HG03066 (cell line): ENCODE data around the gene SMC4.
"Not testable (repeated sequence)": the region's sequence is repeated elsewhere in the genome, so short reads cannot be mapped to it uniquely, and the experiment has no call there.

Source experiments
- ATAC-seq: cut with Tn5 transposase; IDR thresholded peaks from one replicate; pipeline ENCODE4 v1.9.1; 2021; ENCODE audit warnings: low read depth; ENCODE audit not compliant: unreplicated experiment

Gene SMC4

DNA sequence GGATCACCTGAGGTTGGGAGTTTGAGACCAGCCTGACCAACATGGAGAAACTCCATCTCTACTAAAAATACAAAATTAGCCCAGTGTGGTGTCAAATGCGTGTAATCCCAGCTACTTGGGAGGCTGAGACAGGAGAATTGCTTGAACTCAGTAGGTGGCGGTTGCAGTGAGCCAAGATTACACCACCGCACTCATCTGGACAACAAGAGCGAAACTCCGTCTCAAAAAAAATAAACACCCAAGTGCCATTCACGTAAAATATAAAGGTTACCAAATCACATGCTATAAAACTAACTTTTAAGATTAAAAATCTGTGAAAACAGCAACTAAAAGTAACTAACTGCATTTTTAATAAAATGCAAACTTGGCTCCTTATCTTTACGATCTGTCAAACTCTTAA lies 41.2 kb downstream of the SMC4 start:
- no peak for ATAC-seq

DNA sequence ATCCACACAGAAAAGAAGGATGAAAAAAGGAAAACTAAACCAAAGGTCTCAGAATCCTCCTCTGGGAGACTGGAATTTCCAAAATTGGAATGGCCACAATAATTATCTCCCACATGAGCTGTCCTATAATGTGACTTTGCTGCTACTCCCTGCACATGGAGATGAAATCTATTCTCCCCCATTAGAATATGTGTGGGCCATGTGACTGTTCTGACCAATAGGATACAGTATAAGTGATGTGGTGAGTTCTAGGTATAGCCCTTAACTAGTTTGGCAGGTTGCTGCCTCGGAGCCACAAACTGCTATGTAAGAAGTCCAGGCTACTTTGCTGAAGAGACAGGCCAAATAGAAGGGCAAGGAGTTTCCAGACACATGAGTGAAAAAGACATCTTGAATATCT lies 45.0 kb downstream of the SMC4 start:
- no peak for ATAC-seq

DNA sequence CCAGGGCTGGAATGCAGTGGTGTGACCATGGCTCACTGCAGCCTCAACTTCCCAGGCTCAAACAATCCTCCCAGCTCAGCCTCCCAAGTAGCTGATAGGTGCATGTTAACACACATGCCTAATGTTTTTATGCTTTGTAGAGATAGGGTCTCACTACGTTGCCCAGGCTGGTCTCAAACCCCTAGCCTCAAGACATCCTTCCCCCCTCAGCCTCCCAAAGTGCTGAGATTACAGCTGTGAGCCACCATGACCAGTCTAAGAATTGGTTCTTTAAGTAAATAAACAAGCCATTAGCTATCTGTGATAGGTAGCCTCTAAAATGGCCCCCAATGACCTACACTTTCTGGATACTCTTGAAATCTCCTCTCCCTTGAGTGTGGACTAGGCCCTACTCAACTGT lies 46.4 kb downstream of the SMC4 start:
- ATAC-seq: no peak

DNA sequence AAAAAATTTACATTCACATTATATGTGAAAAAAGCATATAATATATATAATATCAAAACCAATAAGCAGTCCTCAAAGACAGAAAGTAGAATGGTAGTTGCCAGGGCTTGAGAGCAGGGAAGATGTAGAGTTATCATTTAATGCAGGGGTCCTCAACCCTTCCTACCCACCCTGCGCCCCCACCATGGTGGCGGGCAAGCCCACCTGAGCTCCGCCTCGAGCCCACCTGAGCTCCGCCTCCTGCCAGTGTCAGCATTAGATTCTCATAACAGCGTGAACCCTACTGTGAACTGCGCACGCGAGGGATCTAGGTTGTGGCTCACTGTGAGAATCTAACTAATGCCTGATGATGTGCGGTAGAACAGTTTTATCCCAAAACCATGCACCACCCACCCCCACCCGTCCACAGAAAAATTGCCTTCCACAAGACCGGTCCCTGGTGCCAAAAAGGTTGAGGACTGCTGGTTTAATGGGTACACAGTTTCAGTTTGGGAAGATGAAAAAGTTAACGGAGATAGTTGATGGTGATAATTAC lies 47.1 kb downstream of the SMC4 start:
- ATAC-seq: no peak

DNA sequence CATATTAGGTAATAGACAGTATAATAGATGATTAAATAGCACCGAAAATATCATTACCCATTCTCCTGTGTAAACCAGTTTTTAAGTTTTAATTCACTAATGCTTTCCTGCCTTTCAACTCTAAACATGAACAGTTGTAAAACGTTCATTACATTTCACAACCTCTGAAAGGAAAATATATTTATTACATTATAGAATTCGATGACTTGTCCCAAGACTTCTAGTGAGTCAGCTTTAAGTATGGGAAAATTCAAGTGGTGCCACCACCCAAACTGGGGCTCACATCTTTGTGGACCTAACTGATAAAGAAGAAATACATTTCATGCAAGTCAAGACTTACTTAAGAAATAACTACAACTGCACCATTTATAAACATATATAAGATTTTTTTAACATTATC lies 48.1 kb downstream of the SMC4 start:
- ATAC-seq: no peak

DNA sequence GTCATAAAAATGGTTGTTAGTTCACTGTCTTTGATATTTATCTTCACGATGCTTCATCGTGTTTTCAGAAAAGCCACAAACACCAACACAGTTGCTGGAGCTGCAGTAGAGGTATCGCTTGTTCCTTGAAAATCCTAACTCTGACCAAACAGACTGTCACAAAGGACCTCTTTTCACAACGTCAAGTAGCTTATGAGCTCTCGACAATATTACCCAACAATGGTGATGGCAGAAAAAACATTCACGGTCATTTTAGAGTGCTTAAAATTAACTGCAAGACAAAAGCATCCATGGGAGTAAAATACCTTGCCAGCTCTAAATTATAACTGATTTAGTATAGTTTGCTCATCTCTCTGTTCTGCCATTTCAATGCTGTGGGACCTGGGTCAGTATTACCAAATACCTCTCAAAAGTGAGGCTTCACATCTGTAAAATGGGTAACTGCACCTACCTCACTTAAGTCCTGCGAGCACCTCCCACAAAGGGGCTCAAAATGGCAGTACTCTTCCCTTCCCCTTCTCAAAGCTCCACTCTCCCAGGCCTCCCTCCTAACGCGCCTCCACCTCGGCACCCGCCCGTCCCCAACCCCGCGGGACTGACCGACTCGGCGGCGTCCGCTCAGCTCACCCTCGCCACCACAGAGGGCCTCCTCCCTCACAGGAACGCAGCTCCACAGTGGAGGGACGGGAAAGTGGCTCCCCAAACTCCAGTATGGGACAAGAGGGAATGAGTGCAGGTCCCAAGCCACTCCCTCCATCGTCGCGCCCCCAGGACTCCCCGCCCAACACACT lies 49.6 kb downstream of the SMC4 start:
- peak; percentile 33 for ATAC-seq

DNA sequence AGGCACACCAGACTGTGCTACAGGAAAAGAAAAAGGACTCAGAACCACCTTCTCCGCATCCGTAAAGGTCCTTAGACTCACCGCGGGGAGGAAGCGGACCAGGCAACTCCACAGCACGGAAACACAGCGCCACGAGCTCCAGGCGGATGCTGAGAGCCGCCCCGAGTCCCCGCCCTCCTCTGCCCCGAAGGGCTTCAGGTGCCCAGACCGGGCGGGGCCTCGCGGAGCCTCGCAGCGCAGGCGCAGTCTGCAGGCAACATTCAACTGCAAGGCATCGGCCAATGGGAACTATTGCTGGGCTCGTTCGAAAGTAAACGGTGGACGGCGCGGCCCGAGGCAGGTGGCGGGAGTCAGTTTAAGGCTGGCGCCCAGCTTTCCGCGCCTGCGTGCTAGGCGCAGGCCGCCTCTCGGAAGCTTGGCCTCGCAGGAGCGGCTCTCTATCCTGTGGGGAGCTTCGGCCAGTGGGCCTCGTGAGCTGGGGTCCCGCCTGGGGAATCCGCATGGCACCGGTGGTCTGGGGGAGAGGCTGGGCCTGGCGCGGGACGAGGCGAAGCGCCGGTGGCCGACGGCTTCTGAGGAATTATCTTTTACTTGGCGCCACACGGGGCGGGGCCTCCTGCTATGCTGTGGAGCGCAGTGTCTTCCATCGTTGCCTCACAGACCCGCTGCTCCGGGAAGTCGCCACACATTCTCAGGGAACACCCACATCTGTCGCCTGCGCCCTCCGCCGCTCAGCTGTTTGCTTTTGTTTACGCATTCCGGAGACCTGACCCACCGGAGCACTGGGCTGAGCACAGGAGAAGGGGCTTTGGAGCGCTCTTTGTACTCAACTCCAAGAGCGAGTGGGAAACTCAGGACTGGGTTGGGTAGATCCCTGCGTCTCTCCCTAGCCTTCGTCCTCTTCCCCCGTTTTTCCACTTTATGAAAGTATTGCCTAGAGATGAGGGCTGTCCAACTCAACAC lies 50.5 kb downstream of the SMC4 start, which contains the start of gene TRIM59:
Gene TRIM59, minus strand, starts transcription at position 151 of the 963 bp plus-strand sequence. CDS start 10,603 bp downstream, outside the sequence.
- ATAC-seq: peak; percentile 89

DNA sequence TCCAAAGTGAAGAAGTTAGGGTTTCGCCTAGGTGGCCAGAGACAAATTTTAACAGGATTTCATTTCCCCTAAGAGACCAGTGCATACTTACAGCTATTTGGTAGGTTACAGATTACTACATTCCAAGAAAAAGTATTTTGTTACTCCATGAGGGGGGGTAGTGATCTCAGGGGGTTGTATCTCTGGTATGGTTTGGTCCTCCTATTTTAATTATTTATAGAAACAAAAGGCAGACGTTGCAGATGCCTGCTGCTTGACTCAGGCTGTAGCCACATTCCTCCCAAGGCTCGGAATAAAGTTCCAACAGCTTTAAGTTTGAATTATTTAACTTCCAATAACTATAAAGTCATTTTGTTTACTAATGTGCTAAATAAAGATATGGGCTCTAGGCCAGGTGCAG lies 51.4 kb downstream of the SMC4 start:
- ATAC-seq: no peak

DNA sequence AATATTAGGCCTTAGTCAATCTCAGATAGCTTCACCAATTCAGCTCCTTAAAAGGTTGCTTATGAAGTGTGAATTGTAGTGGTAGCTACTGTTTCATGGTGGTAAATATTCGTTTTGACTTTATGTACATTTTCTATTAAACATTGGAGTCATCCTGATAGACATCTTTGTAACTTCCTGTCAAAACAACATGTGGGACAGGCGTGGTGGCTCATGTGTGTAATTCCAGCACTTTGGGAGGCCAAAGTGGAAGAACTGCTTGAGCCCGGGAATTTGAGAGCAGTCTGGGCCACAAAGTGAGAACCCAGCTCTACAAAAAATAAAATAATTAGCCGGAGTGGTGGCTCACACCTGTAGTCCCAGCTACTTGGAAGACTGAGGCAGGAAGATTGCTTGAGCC lies 52.2 kb downstream of the SMC4 start:
- no peak for ATAC-seq

DNA sequence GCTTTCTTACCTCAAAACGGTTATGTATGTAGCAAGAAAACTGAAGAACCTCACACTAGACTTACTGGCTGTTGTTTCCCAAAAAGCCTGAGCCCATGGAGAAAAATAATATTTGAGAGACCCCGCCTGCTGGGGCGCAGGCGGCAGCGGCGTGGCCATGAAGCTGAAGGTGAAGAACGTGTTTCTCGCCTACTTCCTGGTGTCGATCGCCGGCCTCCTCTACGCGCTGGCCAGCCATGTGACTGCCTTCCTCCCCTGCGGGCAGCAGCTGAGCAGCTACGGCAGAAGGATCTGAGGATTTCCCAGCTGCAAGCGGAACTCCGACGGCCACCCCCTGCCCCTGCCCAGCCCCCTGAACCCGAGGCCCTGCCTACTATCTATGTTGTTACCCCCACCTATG lies 52.8 kb downstream of the SMC4 start:
- not testable (repeated sequence) for ATAC-seq

DNA sequence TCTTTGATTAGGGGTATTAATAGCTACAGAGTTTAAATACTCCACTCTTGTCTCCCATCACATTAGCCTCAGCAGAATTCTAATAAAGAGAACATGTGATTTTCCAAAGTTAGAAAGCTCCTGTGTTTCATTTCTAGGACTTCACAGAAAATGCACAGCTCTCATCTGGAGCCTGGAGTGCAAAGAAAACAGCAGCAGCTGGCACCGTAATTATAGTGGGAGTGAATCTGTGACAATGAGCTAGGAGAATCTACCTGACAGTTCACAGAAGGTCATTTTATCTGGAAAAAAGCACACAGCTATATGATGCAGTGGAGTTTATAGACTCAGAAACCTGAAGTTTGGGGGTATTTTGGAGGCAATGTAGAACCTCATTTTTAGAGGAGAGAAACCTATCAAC lies 55.5 kb downstream of the SMC4 start:
- no peak for ATAC-seq

DNA sequence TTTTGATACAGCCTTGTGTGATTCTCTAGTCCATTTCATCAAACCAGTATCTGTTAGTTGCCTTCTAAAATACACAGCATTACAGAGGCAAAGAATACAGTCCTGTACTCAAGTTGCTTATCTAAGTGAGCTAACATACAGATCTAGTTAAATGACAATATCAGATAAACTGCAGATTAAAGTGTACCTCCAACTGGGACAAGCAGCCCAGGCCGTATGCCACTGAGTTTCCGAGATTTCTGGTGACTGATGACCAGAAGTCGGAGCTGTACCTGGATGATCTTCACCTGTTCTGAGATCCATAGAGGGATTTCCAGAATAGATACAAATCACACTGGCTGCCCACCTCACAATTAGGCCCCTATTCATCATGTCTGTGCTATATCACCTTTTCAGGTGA lies 56.4 kb downstream of the SMC4 start:
- no peak for ATAC-seq

DNA sequence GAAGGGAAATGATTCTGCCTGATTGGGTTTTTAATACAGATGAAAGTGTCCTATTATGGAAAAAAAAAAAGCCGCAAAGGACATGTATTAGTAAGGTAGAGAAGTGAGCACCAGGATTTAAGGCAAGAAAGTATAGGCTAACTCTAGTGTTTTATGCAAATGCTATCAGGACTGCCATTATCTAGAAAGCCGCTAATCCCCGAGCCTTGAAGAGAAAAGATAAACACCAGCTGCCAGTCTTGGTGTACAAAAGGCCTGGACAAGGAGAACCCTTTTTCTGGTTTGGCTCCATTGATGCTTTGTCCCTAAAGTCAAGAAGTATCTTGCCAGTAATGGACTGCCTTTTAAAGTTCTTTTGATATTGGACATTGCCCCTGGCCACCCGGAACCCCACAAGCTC lies 58.7 kb downstream of the SMC4 start:
- no peak for ATAC-seq

DNA sequence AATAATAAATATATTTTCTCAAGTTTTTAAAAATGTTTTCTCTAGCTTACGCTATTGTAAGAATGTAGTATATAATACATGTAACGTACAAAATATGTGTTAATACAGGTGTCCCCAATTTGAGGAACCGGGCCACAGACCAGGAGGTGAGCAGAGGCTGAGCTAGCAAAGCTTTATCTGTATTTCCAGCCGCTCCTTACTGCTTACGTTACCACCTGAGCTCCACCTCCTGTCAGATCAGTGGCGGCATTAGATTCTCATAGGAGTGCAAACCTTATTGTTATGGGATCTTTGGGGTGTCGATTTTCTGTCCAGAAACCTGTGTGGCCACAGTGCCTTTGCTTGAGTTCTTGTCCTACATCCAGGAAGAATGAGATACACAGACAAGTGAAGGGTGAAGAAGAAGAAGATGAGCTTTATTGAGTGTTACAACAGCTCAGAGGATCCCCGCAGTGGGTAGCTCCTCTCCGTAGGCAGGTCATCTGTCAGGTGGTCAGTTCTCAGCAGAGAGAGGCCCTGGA lies 60.1 kb downstream of the SMC4 start:
- no peak for ATAC-seq

DNA sequence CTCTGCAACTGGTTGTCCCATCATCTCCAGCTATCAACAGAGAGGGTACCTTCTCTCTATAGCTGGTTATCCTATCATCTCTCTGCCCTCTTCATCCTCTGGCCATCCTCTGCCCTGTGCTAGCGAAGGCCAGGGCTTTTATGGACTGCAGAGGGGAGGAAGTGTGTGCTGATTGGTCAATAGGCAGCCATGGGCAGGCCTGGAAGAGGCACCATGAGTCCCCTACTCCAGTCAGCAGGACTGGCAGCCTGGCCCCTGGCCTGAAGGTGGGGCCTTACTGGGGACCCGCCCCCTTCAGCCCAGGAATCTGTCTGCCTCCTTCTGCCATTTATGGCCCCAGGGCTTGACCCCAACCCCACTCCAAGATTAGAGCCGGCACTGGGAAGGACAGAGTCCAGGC lies 60.6 kb downstream of the SMC4 start:
- ATAC-seq: no peak

DNA sequence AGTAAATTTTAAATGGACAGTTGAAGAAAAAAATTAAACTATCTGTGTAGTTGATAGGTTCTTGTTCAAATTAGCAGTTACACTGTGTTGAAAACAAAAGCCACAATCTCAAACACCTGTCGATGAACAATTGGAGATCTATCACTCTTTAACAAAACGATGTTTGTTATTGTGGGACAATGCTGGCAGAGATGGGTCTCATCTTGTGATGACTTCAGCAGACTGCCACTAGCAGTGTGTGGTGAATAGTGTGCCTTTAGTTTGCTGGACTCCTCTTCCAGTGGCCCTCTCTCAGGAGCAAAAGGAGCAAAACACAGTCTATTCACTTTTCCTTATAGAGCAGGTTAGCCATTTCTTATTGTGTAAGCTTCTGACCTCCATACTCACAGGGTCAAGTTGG lies 64.9 kb downstream of the SMC4 start:
- no peak for ATAC-seq

DNA sequence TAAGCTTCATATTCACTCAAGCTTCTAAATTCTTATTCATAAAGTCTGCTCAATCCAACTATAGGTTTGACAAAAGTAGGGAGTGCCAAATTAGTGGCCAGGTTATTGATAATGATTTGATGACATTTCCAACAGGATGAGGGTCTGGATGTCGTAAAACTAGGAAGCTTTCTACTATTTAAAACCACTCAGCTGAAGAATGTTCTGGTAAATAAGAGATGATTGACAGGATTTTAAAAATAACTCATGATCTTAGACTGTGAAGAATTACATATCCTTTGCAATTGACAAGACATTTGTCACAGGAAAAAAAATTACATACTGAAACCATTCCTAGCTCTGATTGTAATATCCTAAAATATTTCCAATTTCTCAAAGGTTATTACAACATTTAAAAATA lies 65.5 kb downstream of the SMC4 start:
- no peak for ATAC-seq

DNA sequence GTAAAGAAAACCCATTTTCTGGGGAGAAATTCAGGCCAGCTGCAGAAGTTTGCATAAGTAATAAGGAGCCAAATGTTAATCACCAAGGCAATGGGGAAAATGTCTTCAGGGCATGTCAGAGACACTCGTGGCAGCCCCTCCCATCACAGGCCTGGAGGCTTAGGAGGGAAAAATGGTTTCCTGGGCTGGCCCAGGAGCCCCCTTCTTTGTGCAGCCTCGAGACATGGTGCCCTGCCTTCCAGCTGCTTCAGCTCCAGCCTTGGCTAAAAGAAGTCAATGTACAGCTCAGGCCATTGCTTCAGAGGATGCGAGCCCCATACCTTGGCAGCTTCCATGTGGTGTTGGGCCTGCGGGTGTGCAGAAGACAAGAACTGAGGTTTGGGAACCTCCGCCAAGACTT lies 70.7 kb downstream of the SMC4 start:
- no peak for ATAC-seq

DNA sequence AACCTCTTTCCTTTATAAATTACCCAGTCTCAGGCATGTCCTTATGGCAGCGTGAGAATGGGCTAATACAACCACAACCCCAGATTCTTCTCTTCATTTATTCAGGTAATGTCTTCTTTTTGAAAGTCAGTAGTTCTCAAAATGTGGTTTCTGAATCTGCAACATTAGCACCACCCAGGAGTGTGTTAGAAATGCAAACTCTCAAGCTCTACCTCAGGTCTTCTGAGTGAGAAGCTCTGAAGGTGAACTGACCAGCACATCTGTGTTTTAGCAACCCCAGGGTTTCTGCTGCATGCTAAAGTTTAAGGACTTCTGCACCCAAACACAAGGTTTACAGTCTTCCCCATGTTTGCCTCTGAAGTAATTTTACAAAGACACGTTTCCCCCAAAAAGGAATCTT lies 72.4 kb downstream of the SMC4 start:
- ATAC-seq: no peak

DNA sequence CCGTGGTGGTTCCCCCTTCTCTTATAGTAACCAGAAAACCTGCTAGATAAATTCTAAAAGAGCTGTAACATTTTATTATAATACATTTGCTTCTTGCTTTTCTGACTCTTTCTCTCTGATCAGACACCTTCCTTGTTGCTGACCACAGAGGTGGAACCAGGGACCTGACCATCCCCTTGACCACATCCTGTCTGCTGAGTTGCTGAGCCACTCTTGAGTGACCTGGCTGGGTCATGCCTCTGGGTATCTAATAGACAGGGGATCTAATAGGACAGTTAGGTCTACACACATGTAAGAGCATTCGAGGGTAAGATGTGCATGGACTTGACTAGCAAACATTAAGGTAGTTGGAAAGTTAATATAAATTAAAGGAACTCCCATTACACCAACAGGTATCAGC lies 72.9 kb downstream of the SMC4 start:
- ATAC-seq: peak; percentile 73

DNA sequence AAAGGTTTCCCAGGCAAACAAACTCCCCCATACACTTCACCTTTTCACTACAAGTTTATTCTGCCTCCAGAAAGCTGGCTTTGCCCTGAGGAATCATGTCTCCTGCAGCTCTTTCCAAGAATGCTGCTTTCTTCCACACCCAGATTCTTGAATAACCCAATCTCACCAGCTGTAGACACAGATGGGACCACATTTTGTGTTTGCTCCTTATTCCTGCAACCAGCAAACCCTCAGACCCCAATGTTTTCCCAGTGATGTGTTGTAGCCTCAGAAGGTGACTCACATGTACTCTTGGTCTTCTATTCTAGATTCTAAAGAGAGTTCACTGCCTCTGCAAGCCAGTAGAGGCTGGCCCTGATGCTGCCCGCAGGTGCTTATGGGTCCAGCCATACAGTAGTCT lies 73.8 kb downstream of the SMC4 start:
- no peak for ATAC-seq
